GM19372 (cell line): Measurements from ENCODE around the gene GPR162.
"Not testable (repeated sequence)": the region's sequence is repeated elsewhere in the genome, so short reads cannot be mapped to it uniquely, and the experiment has no call there.

Experiments
- ATAC-seq: cut with Tn5 transposase; IDR thresholded peaks from one replicate; pipeline ENCODE4 v1.9.1; 2021; ENCODE audit warnings: mild to moderate bottlenecking, low read depth, moderate library complexity; ENCODE audit not compliant: unreplicated experiment

Gene GPR162

DNA sequence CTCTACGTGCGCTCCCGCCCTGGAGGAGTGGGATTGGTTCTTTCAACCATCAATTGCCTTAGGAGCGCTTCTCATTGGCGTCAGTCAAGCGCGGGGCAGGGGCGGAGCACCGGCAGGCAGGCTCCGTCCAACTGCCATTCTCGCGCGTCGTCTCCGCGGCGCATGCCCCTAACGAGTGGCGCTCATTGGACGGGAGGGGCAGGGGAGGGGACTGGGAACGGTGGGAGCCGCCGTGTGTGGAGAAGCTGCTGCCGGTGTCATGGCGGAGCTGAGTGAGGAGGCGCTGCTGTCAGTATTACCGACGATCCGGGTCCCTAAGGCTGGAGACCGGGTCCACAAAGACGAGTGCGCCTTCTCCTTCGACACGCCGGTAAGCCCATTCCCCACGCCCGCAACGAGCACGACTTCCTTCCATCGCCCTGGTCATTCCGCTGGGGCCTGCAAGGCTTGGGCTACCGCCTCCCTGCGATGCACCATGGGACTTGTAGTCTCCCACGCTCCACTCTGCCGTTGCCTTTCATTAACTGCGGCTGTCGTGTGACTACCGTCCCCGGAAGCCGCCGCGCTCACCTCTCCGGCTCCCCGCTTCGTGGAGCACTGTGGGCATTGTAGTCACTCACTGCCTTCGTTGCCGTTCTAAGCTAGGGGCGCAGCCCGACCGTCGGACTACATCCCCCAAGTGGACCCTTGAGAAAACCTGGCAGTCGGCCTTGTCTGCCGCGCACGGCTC lies 30.5 kb downstream of the GPR162 start, which contains the start of gene USP5:
Gene USP5, plus strand, starts transcription at position 230 of the 730 bp plus-strand sequence. Its CDS starts 30 bp downstream, at position 260.
- peak; percentile 70 for ATAC-seq

- ATAC-seq: no peak
These were observed 31.2 kb downstream of the GPR162 start for GRCh38 chr12:6852651-6853354.

GRCh38 chr12:6853626-6854025 lies 32.0 kb downstream of the GPR162 start:
- ATAC-seq: no peak

GRCh38 chr12:6854036-6854435 lies 32.4 kb downstream of the GPR162 start:
- ATAC-seq: no peak

DNA sequence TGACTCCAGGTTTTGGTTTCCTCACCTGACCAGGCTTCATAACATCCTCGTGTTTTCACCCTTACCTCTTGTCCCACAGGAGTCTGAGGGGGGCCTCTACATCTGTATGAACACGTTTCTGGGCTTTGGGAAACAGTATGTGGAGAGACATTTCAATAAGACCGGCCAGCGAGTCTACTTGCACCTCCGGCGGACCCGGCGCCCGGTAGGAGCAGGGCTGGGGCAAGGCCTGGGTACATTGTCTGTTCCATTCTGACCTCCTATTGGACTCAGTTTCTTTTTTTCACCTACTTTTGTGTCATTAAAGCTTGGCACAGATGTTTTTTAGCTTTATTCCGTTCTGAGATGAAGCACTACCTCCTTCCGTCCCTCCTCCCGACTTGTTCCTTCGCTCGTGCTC lies 33.7 kb downstream of the GPR162 start:
- ATAC-seq: no peak

GRCh38 chr12:6858799-6859198 lies 37.2 kb downstream of the GPR162 start:
- no peak for ATAC-seq

DNA sequence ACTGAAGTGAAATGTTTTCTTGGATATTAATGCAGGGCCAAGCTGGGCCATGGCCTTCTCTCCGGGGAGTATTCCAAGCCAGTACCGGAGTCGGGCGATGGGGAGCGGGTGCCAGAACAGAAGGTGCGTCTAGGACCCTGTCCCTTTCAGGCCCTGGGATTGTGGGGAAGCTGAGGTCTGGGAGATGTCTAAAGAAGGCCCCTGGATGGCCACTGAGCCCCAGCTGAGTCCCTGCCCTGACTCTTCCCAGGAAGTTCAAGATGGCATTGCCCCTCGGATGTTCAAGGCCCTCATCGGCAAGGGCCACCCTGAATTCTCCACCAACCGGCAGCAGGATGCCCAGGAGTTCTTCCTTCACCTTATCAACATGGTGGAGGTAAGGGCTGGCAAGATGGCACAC lies 38.5 kb downstream of the GPR162 start:
- no peak for ATAC-seq

GRCh38 chr12:6860942-6861341 lies 39.3 kb downstream of the GPR162 start:
- ATAC-seq: no peak

- no peak for ATAC-seq
These were observed 39.8 kb downstream of the GPR162 start for GRCh38 chr12:6861391-6861790.

- ATAC-seq: no peak
These were observed 41.4 kb downstream of the GPR162 start for GRCh38 chr12:6863033-6863432.

DNA sequence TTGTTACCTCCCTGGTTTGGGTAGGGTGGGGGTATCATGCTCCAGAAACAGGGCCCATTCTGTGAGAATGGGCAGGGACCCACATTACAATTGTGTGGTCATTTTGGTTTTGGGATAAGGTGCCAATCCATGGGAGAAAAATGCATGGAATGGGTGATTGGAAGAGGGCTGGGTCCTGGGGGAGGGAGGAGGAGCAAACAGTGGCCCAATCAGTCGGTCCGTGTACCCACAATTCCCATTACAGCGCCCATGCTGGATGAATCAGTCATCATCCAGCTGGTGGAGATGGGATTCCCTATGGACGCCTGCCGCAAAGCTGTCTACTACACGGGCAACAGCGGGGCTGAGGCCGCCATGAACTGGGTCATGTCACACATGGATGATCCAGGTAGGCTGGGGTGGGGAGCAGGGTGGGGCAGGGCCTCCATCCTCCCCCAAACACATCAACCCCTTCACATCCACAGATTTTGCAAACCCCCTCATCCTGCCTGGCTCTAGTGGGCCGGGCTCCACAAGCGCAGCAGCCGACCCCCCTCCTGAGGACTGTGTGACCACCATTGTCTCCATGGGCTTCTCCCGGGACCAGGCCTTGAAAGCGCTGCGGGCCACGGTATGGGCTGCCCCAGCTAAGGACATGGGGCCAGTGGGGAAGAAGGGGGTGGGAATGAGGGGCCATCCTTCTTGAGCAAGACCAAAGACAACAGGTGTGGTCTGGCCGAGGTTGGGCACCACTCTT lies 42.1 kb downstream of the GPR162 start:
- no peak for ATAC-seq

- ATAC-seq: not testable (repeated sequence)
These were observed 43.7 kb downstream of the GPR162 start for GRCh38 chr12:6865307-6865706.

- ATAC-seq: no peak
These were observed 44.7 kb downstream of the GPR162 start for GRCh38 chr12:6866163-6866919.

GRCh38 chr12:6866920-6867412 lies 45.3 kb downstream of the GPR162 start:
- ATAC-seq: peak; percentile 7

GRCh38 chr12:6867413-6868210 lies 46.0 kb downstream of the GPR162 start, which contains the start of gene TPI1:
Gene TPI1 (plus strand): TSS chr12:6867531. CDS start chr12:6867567, 36 bp downstream.
- ATAC-seq: peak; percentile 49

- no peak for ATAC-seq
These were observed 46.8 kb downstream of the GPR162 start for GRCh38 chr12:6868211-6869048.

GRCh38 chr12:6869049-6870021 lies 47.7 kb downstream of the GPR162 start:
- ATAC-seq: no peak
